GM12872 (cell line): Measurements from ENCODE around the gene HTRA1.

Source experiments
- TF ChIP-seq, protein P1 (sequence below): IDR thresholded peaks from 3 replicates; pipeline ENCODE4 v1.5.1; 2011; ENCODE audit warnings: low read depth, mild to moderate bottlenecking, low read length, moderate library complexity; ENCODE audit not compliant: insufficient read depth

Gene HTRA1

DNA sequence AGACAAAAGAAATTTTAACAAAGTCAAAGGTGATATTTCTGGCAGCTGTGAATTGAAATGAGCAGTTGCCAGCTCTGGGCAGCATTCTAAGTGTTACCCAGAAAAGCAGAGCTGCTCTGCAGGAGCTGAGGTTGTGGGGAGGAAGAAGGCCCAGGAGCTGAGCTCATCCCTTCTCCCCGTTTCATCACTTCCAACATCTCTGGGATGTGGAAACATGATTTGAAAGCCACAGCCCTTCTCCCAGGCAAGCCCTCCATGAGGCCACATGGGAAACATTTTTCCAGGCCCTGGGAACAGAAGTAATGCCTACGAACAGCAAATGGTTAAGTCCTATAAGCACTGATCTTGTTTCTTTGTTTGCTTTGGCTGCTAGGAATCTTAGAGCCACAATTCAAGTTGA, 88.3 kb downstream of the HTRA1 start:
- TF ChIP-seq, protein P1, sequence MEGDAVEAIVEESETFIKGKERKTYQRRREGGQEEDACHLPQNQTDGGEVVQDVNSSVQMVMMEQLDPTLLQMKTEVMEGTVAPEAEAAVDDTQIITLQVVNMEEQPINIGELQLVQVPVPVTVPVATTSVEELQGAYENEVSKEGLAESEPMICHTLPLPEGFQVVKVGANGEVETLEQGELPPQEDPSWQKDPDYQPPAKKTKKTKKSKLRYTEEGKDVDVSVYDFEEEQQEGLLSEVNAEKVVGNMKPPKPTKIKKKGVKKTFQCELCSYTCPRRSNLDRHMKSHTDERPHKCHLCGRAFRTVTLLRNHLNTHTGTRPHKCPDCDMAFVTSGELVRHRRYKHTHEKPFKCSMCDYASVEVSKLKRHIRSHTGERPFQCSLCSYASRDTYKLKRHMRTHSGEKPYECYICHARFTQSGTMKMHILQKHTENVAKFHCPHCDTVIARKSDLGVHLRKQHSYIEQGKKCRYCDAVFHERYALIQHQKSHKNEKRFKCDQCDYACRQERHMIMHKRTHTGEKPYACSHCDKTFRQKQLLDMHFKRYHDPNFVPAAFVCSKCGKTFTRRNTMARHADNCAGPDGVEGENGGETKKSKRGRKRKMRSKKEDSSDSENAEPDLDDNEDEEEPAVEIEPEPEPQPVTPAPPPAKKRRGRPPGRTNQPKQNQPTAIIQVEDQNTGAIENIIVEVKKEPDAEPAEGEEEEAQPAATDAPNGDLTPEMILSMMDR = no peak

DNA sequence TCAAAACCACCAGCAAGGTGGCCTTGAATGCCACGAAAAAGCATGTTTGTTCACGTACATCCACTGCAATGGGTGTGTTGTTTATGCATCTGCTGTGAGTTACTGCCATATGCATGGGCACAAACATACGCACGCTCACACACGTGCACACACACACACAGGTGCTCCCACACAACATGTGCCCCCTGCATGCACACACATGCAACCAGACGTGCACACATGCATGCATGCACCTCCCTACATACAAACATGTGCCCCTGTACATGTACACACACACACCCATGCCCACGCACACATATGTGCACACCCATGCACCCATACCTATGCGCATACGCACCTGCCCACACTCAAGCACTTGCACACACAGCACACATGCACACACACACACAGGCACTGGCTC, 89.1 kb downstream of the HTRA1 start:
- TF ChIP-seq, protein P1 = no peak

DNA sequence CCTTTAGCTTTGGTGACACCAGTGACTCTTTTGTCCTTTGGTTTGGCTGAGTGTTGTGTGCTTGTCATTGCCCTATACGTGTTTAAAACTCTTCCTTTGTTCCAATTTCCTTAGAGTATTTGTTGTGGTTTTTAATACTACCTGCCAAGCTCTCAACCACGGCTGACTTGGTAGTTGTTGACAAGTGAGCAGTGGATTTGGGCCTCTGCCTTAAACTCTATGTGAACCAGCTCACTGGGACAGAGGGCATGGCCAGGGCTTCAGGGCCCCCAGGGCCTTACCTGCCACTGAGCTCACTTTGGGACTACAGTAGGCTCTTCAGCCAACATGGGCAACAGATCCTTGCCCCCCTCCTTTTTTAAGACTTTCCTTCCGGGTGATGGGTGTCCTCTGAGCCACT, 89.6 kb downstream of the HTRA1 start:
- TF ChIP-seq, protein P1 = no peak

DNA sequence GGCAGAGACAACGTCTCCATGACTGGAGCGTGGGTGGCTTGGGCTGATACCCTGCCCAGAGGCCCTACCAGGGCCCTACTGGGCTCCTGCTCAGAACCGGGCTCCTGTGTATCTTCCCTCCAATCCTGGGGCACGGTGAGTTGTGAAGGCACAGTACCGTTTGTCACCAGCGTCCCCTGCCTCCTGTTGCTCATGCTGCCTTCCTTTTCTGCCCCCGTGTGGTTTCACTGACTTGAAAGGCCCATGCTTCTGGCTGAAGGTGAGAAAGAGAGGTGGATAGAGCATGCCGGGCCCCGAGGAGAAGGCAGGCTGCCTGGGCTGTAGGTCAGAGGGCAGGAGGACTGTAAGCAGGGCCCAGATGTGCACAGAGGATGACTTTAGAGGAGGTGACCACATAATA, 90.1 kb downstream of the HTRA1 start:
- TF ChIP-seq, protein P1 = no peak

DNA sequence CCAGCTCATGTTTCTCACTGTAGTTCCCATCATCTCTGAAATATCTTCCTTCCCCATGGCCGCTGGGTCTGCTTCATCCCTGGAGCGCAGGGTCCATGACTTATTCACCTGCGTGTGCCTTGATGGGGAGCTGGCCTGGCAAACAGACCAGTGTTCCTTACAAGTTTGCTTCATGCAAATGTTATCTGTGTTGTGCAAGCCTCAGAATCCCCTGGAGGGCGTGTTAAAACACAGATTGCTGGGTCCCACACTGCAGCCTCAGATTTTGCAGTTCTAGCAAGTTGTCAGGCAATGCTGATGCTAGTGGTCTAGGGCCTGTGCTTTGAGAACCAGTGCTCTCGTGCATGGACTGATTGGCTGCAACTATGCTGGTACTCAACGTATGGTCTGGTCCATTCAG, 92.0 kb downstream of the HTRA1 start:
- TF ChIP-seq, protein P1 = no peak

DNA sequence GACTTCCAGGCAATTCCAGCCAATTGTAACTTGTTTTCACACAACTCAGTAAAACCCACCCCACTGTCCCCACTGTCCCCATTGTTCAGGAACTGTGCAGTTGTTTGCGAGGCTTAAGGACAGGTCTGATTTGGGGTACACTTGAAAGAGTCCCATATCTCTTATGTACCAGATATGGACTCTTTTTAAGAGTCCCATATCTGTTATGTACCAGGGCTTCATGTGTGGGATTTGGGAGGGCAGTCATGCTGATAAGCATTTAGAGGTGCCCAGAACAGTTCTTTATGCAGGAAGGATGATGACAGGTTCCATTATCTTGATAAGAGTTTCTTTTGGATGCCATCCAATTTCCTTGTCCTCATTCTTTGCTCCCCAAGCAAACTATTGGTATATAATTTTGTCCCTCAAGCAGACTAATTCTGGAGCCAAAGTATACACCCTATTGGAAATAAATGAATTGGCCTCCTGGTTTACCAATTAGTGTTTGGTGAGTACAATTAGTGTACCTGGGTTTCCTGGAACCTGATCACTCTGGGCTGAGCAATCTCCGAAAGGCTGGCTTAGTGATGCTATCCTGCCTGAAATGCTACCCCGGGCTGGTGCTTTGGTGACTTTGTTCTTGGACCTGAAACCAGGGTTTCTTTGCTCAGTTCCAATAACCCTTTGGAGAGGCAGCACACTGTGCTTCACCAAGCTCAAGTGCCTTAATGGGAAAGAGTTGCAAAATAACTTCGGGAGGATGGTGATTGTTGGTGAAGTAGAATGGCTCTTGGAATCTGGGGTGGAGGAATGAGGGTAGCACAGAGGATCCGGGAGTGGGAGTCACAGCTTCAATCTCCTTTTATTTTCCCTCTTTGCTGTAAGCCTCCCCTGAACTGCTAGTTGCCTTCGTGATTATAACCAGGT, 93.0 kb downstream of the HTRA1 start:
- TF ChIP-seq, protein P1 = no peak

DNA sequence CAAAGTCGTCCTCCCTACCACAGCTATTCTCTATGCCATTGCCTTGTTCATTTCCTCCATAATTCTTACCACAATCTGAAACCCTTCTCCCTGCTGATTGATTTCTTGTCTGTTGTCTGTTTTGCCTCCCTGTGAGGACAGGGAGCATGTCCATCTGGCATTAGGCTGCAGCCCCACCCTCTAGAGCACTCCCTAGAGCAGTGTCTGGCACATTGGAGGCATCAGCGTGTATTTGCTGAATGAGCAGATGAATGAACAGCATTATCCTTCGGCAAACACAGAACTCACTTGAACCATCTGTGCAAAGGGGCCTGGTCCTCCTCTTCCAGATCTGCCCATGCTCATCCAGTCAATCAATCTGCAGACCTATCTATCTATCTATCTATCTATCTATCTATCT, 94.1 kb downstream of the HTRA1 start:
- TF ChIP-seq, protein P1 = no peak
